IMR-90 (cell line): ENCODE measurements around the gene ADRA1B. TPM values are rescaled to one million over a fixed set of nuclear protein-coding genes. Genes with fewer than 3 reads are reported as not detected.

Source experiments
- ATAC-seq: fragments of 200-7000 bp; cut with Tn5 transposase; 2 replicates; pipeline ENCODE4 v1.9.1; 2020; ENCODE audit warnings: low read depth, mild to moderate bottlenecking, moderate library complexity
- BruUV-seq: library from RNA; stranded (reverse); fragments of 400-500 nt; replicated peaks from 2 replicates; lab custom pipeline; 2021; lab: Mats Ljungman, UMichigan
- CTCF ChIA-PET: fragments of 300-600 bp; formaldehyde crosslinking; extraction: SDS; loops from one replicate; lab custom pipeline; 2021; ENCODE audit warnings: antibody characterized with exemption; lab: Yijun Ruan, JAX
- POLR2A ChIA-PET: fragments of 300-600 bp; sonication (Branson Sonifier 250); formaldehyde crosslinking; loops from one replicate; lab custom pipeline; 2022; ENCODE audit warnings: antibody characterized with exemption; ENCODE audit not compliant: unreplicated experiment; lab: Charles Lee
- DNase-seq: peaks from one replicate; pipeline ENCODE4 v3.0.0; 2013
- H2AFZ ChIP-seq: replicated peaks from 2 replicates; pipeline ENCODE3; 2013; ENCODE audit warnings: low read length, mild to moderate bottlenecking; ENCODE audit not compliant: poor library complexity
- H2AK5ac ChIP-seq: 2 replicates; pipeline ENCODE4 v1.6.1; 2013; ENCODE audit warnings: low read depth, low read length, inconsistent platforms
- H2AK9ac ChIP-seq: replicated peaks from 2 replicates; pipeline ENCODE3; 2013; ENCODE audit warnings: mild to moderate bottlenecking, low read depth, low read length, moderate library complexity; ENCODE audit not compliant: poor library complexity
- H2BK120ac ChIP-seq: 2 replicates; pipeline ENCODE4 v1.6.1; 2013; ENCODE audit warnings: low read depth, low read length, inconsistent platforms
- H2BK15ac ChIP-seq: 3 replicates; pipeline ENCODE4 v1.6.1; 2013; ENCODE audit warnings: low read depth, low read length, inconsistent platforms
- H2BK20ac ChIP-seq: 2 replicates; pipeline ENCODE4 v1.6.1; 2013; ENCODE audit warnings: low read depth, mild to moderate bottlenecking, inconsistent platforms, low read length, moderate library complexity
- H2BK5ac ChIP-seq: 2 replicates; pipeline ENCODE4 v1.6.1; 2013; ENCODE audit warnings: mild to moderate bottlenecking, low read depth, low read length, inconsistent platforms; ENCODE audit not compliant: poor library complexity, severe bottlenecking
- H3K14ac ChIP-seq: replicated peaks from 2 replicates; pipeline ENCODE4 v1.6.1; 2013; ENCODE audit warnings: low read depth, low read length, inconsistent platforms
- H3K18ac ChIP-seq: 2 replicates; pipeline ENCODE4 v1.6.1; 2013; ENCODE audit warnings: low read depth, low read length, control low read depth
- H3K23ac ChIP-seq: 2 replicates; pipeline ENCODE4 v1.6.1; 2013; ENCODE audit warnings: low read depth, low read length, inconsistent platforms
- H3K27ac ChIP-seq: 2 replicates; pipeline ENCODE4 v1.5.1; 2013; ENCODE audit warnings: mild to moderate bottlenecking, control low read depth, low read length; ENCODE audit not compliant: insufficient read depth
- H3K27me3 ChIP-seq: 2 replicates; pipeline ENCODE4 v1.6.1; 2013; ENCODE audit warnings: low read length; ENCODE audit not compliant: control insufficient read depth, insufficient read depth
- H3K36me3 ChIP-seq: 2 replicates; pipeline ENCODE4 v1.6.1; 2013; ENCODE audit warnings: low read length, mixed read lengths; ENCODE audit not compliant: control insufficient read depth, insufficient read depth
- H3K4ac ChIP-seq: 2 replicates; pipeline ENCODE4 v1.6.1; 2013; ENCODE audit warnings: low read depth, low read length, inconsistent platforms
- H3K4me1 ChIP-seq: 2 replicates; pipeline ENCODE4 v1.6.1; 2013; ENCODE audit warnings: low read length, mixed read lengths; ENCODE audit not compliant: control insufficient read depth, insufficient read depth
- H3K4me2 ChIP-seq: 2 replicates; pipeline ENCODE4 v1.6.1; 2013; ENCODE audit warnings: low read depth, mild to moderate bottlenecking, control low read depth, low read length, moderate library complexity
- H3K4me3 ChIP-seq: 2 replicates; pipeline ENCODE4 v1.5.1; 2013; ENCODE audit warnings: low read depth, mild to moderate bottlenecking, control low read depth, low read length, moderate library complexity; ENCODE audit not compliant: insufficient read depth
- H3K56ac ChIP-seq: 2 replicates; pipeline ENCODE4 v1.6.1; 2013; ENCODE audit warnings: low read length, inconsistent platforms; ENCODE audit not compliant: insufficient read depth; ENCODE audit errors: extremely low read depth
- H3K79me1 ChIP-seq, 2 experiments: 2 replicates each; pipeline ENCODE4 v1.6.1; 2013; ENCODE audit warnings: low read length in 2 of 2, inconsistent platforms in 1 of 2, low read depth in 1 of 2
- H3K9ac ChIP-seq: 2 replicates; pipeline ENCODE4 v1.6.1; 2013; ENCODE audit warnings: low read depth, low read length, control low read depth
- H3K9me1 ChIP-seq: 2 replicates; pipeline ENCODE4 v1.6.1; 2013; ENCODE audit warnings: low read length, inconsistent platforms; ENCODE audit not compliant: insufficient read depth
- H3K9me3 ChIP-seq: 2 replicates; pipeline ENCODE4 v1.6.1; 2013; ENCODE audit warnings: low read length; ENCODE audit not compliant: control insufficient read depth, insufficient read depth
- H4K20me1 ChIP-seq: 2 replicates; pipeline ENCODE4 v1.6.1; 2013; ENCODE audit warnings: low read length, inconsistent platforms; ENCODE audit not compliant: insufficient read depth
- H4K5ac ChIP-seq: 2 replicates; pipeline ENCODE4 v1.6.1; 2013; ENCODE audit warnings: mild to moderate bottlenecking, low read depth, low read length, control low read depth
- H4K8ac ChIP-seq, 2 experiments: 2 replicates each; pipeline ENCODE4 v1.6.1; 2013; ENCODE audit warnings: low read depth in 2 of 2, low read length in 2 of 2, control low read depth in 1 of 2, inconsistent platforms in 1 of 2
- H4K91ac ChIP-seq: 2 replicates; pipeline ENCODE4 v1.6.1; 2013; ENCODE audit warnings: low read depth, low read length, inconsistent platforms; ENCODE audit not compliant: insufficient read depth
- BHLHE40 ChIP-seq: fragments of 150-350 bp; IDR thresholded peaks from 2 replicates; pipeline ENCODE4 v1.6.1; 2016; ENCODE audit warnings: mild to moderate bottlenecking, low read depth, low read length
- CEBPB ChIP-seq: IDR thresholded peaks from 2 replicates; pipeline ENCODE4 v1.6.1; 2012; ENCODE audit warnings: low read depth, low read length, improper control_type of control experiment
- CHD1 ChIP-seq: IDR thresholded peaks from 2 replicates; pipeline ENCODE4 v1.6.1; 2012; ENCODE audit warnings: low read depth, low read length, improper control_type of control experiment
- CTCF ChIP-seq: conservative IDR thresholded peaks from 2 replicates; pipeline ENCODE4 v1.5.1; 2012; ENCODE audit warnings: mild to moderate bottlenecking, low read depth, low read length, improper control_type of control experiment
- ELK1 ChIP-seq: fragments of 150-350 bp; IDR thresholded peaks from 2 replicates; pipeline ENCODE4 v1.6.1; 2016; ENCODE audit warnings: low read depth, mild to moderate bottlenecking, low read length, moderate library complexity, borderline replicate concordance
- FOS ChIP-seq: fragments of 150-350 bp; IDR thresholded peaks from 2 replicates; pipeline ENCODE4 v1.6.1; 2016; ENCODE audit warnings: low read depth, low read length
- MAFK ChIP-seq: IDR thresholded peaks from 2 replicates; pipeline ENCODE4 v1.6.1; 2012; ENCODE audit warnings: low read depth, low read length, improper control_type of control experiment
- MAZ ChIP-seq: IDR thresholded peaks from 2 replicates; pipeline ENCODE4 v1.6.1; 2012; ENCODE audit warnings: low read depth, mild to moderate bottlenecking, low read length, improper control_type of control experiment, moderate library complexity, borderline replicate concordance
- MXI1 ChIP-seq: IDR thresholded peaks from 2 replicates; pipeline ENCODE4 v1.6.1; 2012; ENCODE audit warnings: low read depth, mild to moderate bottlenecking, low read length, moderate library complexity, borderline replicate concordance
- NFE2L2 ChIP-seq: fragments of 150-350 bp; IDR thresholded peaks from 2 replicates; pipeline ENCODE4 v1.6.1; 2016; ENCODE audit warnings: low read depth, mild to moderate bottlenecking, low read length
- POLR2A ChIP-seq: IDR thresholded peaks from 2 replicates; pipeline ENCODE4 v1.6.1; 2012; ENCODE audit warnings: mild to moderate bottlenecking, low read depth, low read length
- RAD21 ChIP-seq: IDR thresholded peaks from 2 replicates; pipeline ENCODE4 v1.6.1; 2012; ENCODE audit warnings: low read length, improper control_type of control experiment
- RCOR1 ChIP-seq: IDR thresholded peaks from 2 replicates; pipeline ENCODE4 v1.6.1; 2012; ENCODE audit warnings: mild to moderate bottlenecking, low read length, improper control_type of control experiment; ENCODE audit not compliant: insufficient replicate concordance
- RFX5 ChIP-seq: IDR thresholded peaks from 2 replicates; pipeline ENCODE4 v1.8.0; 2012; ENCODE audit warnings: low read depth, mild to moderate bottlenecking, low read length, moderate library complexity
- SMC3 ChIP-seq: fragments of 150-350 bp; IDR thresholded peaks from 2 replicates; pipeline ENCODE4 v1.6.1; 2016; ENCODE audit warnings: low read depth, mild to moderate bottlenecking, antibody characterized with exemption, low read length, moderate library complexity
- USF2 ChIP-seq: fragments of 150-350 bp; IDR thresholded peaks from 2 replicates; pipeline ENCODE4 v1.6.1; 2017; ENCODE audit warnings: mild to moderate bottlenecking, antibody characterized with exemption, low read length, low read depth
- WGBS, 2 experiments: methylation state at CpG; one replicate each; pipeline versions ENCODE4 v1.1.5 to v1.1.7; 2013; ENCODE audit warnings: missing lambda C conversion rate in 2 of 2; ENCODE audit not compliant: insufficient read length in 1 of 2; ENCODE audit errors: extremely low coverage in 2 of 2; 5-methylcytosine and 5-hydroxymethylcytosine counted together
- dilution Hi-C: fragments of 300-500 bp; cut with HindIII; formaldehyde crosslinking; loops from one replicate; pipeline ENCODE4 v1.14.3; 2018; ENCODE audit warnings: low sequenced_read_pairs; ENCODE audit not compliant: unreplicated experiment
- in situ Hi-C: fragments of 300-500 bp; cut with MboI; formaldehyde crosslinking; loops from 3 replicates; pipeline ENCODE4 v1.14.3; 2019; ENCODE audit warnings: low sequenced_read_pairs, inconsistent platforms, mixed read lengths
- intact Hi-C: fragments of 100-400 bp; cut with micrococcal nuclease; formaldehyde crosslinking; loops from 2 replicates; pipeline ENCODE4 v1.10.0; 2022
- polyA plus RNA-seq, 3 experiments: library from polyadenylated mRNA; depleted of rRNA; stranded (reverse); fragments of >200 nt; gene quantifications; 2 replicates each; pipeline ENCODE4 v1.2.3, GENCODE V29; 2012; ENCODE audit warnings: low replicate concordance in 1 of 3
- total RNA-seq: library from RNA; depleted of rRNA; stranded (reverse); fragments of >200 nt; gene quantifications from 2 replicates; pipeline ENCODE4 v1.2.3, GENCODE V29; 2012

Gene ADRA1B
- total and polyA plus RNA-seq, 2 of the 4 experiments (the other 2 are of a cell fraction), result 0.18 to 1.5 TPM

GRCh38 chr5:159911349-159911748, 4.9 kb upstream of the ADRA1B start:
- peak overlapping the region; percentile 58; the same call in 2 of the 3 replicates for H2BK15ac ChIP-seq
- H3K9ac ChIP-seq, result no peak overlapping the region
- no peak for DNase-seq
- H3K56ac ChIP-seq, result no peak overlapping the region
- H2BK120ac ChIP-seq, result peak overlapping the region; percentile 76
- H3K14ac ChIP-seq, result peak overlapping the region; percentile 29
- peak overlapping the region in 1 of 2 experiments; percentile 53; a peak in 2 of 4 replicates for H4K8ac ChIP-seq
- dilution Hi-C loops, result no loop called here
- no peak overlapping the region for H4K5ac ChIP-seq
- POLR2A ChIA-PET, result no interaction called here
- peaks cover 10% of the 10 kb centered on the region for H3K4me1 ChIP-seq
- 100% methylated on average over 1 of the region's 4 CpGs; no CpG with 5 or more reads in 1 of the 2 experiments for WGBS, 2 experiments
- intact Hi-C loops, result no loop called here
- no peak overlapping the region for H3K4me3 ChIP-seq
- H2BK5ac ChIP-seq, result no peak overlapping the region
- H2BK20ac ChIP-seq, result peak overlapping the region; percentile 87
- H3K36me3 ChIP-seq, result no peaks in the 10 kb centered on the region
- H2AK5ac ChIP-seq, result peak overlapping the region; percentile 47; the same call in 1 of the 2 replicates
- TF ChIP-seq NFE2L2 (no peak), CTCF (no peak), MXI1 (no peak), RAD21 (no peak), RFX5 (no peak), BHLHE40 (no peak), POLR2A (no peak), MAFK (no peak), RCOR1 (no peak), MAZ (no peak), FOS (no peak), CHD1 (no peak), USF2 (no peak), SMC3 (no peak), ELK1 (no peak), CEBPB (no peak)
- ATAC-seq, result no peak
- peaks cover 14% of the 10 kb centered on the region for H3K9me1 ChIP-seq
- H2AFZ ChIP-seq, result no peak overlapping the region
- peak overlapping the region; percentile 59 for H3K4ac ChIP-seq
- H3K4me2 ChIP-seq, result no peak overlapping the region
- no peak overlapping the region for H2AK9ac ChIP-seq
- H3K27me3 ChIP-seq, result no peaks in the 10 kb centered on the region
- in situ Hi-C loops, result no loop called here
- CTCF ChIA-PET, result no interaction called here
- no peak overlapping the region for H3K23ac ChIP-seq
- no peaks in the 10 kb centered on the region for H3K9me3 ChIP-seq
- H4K20me1 ChIP-seq, result no peaks in the 10 kb centered on the region
- no peaks in the 10 kb centered on the region for H3K79me1 ChIP-seq
- no TSS peak for BruUV-seq
- no peak overlapping the region for H3K18ac ChIP-seq
- peak overlapping the region; percentile 78 for H4K91ac ChIP-seq
- H3K27ac ChIP-seq, result no peak overlapping the region
